DOHH2 (cell line): ENCODE results near the gene WHAMM.

Source experiments
- H3F3A ChIP-seq: fragments of 200-600 bp; sonication (generic), shearing (Covaris generic); 2 replicates; pipeline ENCODE4 v1.6.0; 2016; ENCODE audit warnings: antibody characterized with exemption, mild to moderate bottlenecking; ENCODE audit not compliant: control insufficient read depth, insufficient read depth
- H3K27ac ChIP-seq: fragments of 200-600 bp; sonication (generic); 2 replicates; pipeline ENCODE4 v1.5.1; 2014; ENCODE audit warnings: low read depth, mild to moderate bottlenecking, low read length, moderate library complexity
- H3K27me3 ChIP-seq: fragments of 200-600 bp; sonication (generic); 2 replicates; pipeline ENCODE4 v1.6.1; 2014; ENCODE audit warnings: mild to moderate bottlenecking, low read length, mixed read lengths; ENCODE audit not compliant: control insufficient read depth
- H3K36me3 ChIP-seq: fragments of 200-600 bp; sonication (generic); 2 replicates; pipeline ENCODE4 v1.6.1; 2014; ENCODE audit warnings: mild to moderate bottlenecking, low read length, moderate library complexity, mixed read lengths; ENCODE audit not compliant: control insufficient read depth
- H3K4me1 ChIP-seq: fragments of 200-600 bp; sonication (generic); 2 replicates; pipeline ENCODE4 v1.6.1; 2014; ENCODE audit warnings: mild to moderate bottlenecking, low read length, mixed read lengths; ENCODE audit not compliant: control insufficient read depth
- H3K4me2 ChIP-seq: fragments of 200-600 bp; sonication (generic); 2 replicates; pipeline ENCODE4 v1.6.0; 2014; ENCODE audit warnings: mild to moderate bottlenecking, low read length, moderate library complexity
- H3K4me3 ChIP-seq: fragments of 200-600 bp; sonication (generic); 2 replicates; pipeline ENCODE4 v1.5.1; 2014; ENCODE audit warnings: mild to moderate bottlenecking, low read length, mixed read lengths
- H3K79me2 ChIP-seq: fragments of 200-600 bp; sonication (generic); 2 replicates; pipeline ENCODE4 v1.6.1; 2014; ENCODE audit warnings: mild to moderate bottlenecking, low read length, mixed read lengths; ENCODE audit not compliant: control insufficient read depth
- H3K9me2 ChIP-seq: fragments of 200-600 bp; sonication (generic); replicated peaks from 2 replicates; pipeline ENCODE4 v1.6.1; 2014; ENCODE audit warnings: mild to moderate bottlenecking, low read length, mixed read lengths; ENCODE audit not compliant: control insufficient read depth
- H3K9me3 ChIP-seq: fragments of 200-600 bp; sonication (generic); 2 replicates; pipeline ENCODE4 v1.6.1; 2014; ENCODE audit warnings: antibody characterized with exemption, low read length, mixed read lengths; ENCODE audit not compliant: control insufficient read depth, insufficient read depth
- H4K20me1 ChIP-seq: fragments of 200-600 bp; sonication (generic); 2 replicates; pipeline ENCODE4 v1.6.0; 2014; ENCODE audit warnings: low read depth, mild to moderate bottlenecking, antibody characterized with exemption, low read length, moderate library complexity; ENCODE audit not compliant: control insufficient read depth, insufficient read depth
- CTCF ChIP-seq: fragments of 200-600 bp; sonication (generic); IDR thresholded peaks from one replicate; pipeline ENCODE4 v1.5.1; 2014; ENCODE audit warnings: antibody characterized with exemption, mild to moderate bottlenecking, low read depth, low read length; ENCODE audit not compliant: poor library complexity, severe bottlenecking
- EZH2phosphoT487 ChIP-seq: fragments of 200-600 bp; sonication (generic); IDR thresholded peaks from 2 replicates; pipeline ENCODE4 v1.6.1; 2017; ENCODE audit warnings: borderline replicate concordance, mild to moderate bottlenecking, antibody characterized with exemption, low read length, moderate library complexity, mixed read lengths

The WHAMM gene

GRCh38 chr15:82839136-82839535, 29.7 kb downstream of the WHAMM start:
- peaks cover 10% of the 10 kb centered on the region for H3F3A ChIP-seq
- no peaks in the 10 kb centered on the region for H3K9me3 ChIP-seq
- H3K4me1 ChIP-seq = peaks cover 8% of the 10 kb centered on the region
- H3K27me3 ChIP-seq = no peaks in the 10 kb centered on the region
- H3K9me2 ChIP-seq = no peaks in the 10 kb centered on the region
- TF ChIP-seq CTCF (no peak), EZH2phosphoT487 (no peak)
- no peaks in the 10 kb centered on the region for H3K79me2 ChIP-seq
- no peak overlapping the region for H3K4me3 ChIP-seq
- H3K27ac ChIP-seq = no peak overlapping the region
- H4K20me1 ChIP-seq = no peaks in the 10 kb centered on the region
- H3K4me2 ChIP-seq = no peak overlapping the region
- peaks cover 35% of the 10 kb centered on the region for H3K36me3 ChIP-seq

GRCh38 chr15:82840166-82840565, 30.7 kb downstream of the WHAMM start:
- no peaks in the 10 kb centered on the region for H4K20me1 ChIP-seq
- peaks cover 18% of the 10 kb centered on the region for H3K4me1 ChIP-seq
- TF ChIP-seq EZH2phosphoT487 (no peak), CTCF (no peak)
- H3K79me2 ChIP-seq = no peaks in the 10 kb centered on the region
- no peaks in the 10 kb centered on the region for H3K9me2 ChIP-seq
- no peaks in the 10 kb centered on the region for H3K9me3 ChIP-seq
- H3K4me2 ChIP-seq = no peak overlapping the region
- peaks cover 10% of the 10 kb centered on the region for H3F3A ChIP-seq
- no peaks in the 10 kb centered on the region for H3K27me3 ChIP-seq
- no peak overlapping the region for H3K4me3 ChIP-seq
- no peak overlapping the region for H3K27ac ChIP-seq
- H3K36me3 ChIP-seq = peaks cover 26% of the 10 kb centered on the region

- Histone ChIP-seq H3K4me3 (peak overlapping the region; percentile 26), H3K4me1 (peaks cover 23% of the 10 kb centered on the region), H3K27ac (no peak overlapping the region), H3K36me3 (no peaks in the 10 kb centered on the region), H3K9me3 (no peaks in the 10 kb centered on the region), H3F3A (peaks cover 10% of the 10 kb centered on the region), H3K4me2 (peak overlapping the region; percentile 74), H3K9me2 (no peaks in the 10 kb centered on the region), H3K79me2 (no peaks in the 10 kb centered on the region), H3K27me3 (no peaks in the 10 kb centered on the region), H4K20me1 (no peaks in the 10 kb centered on the region)
- TF ChIP-seq EZH2phosphoT487 = no peak
- no peak for TF ChIP-seq CTCF
Measured at GRCh38 chr15:82843566-82843965, 34.1 kb downstream of the WHAMM start.

GRCh38 chr15:82845686-82846085, 36.3 kb downstream of the WHAMM start:
- H4K20me1 ChIP-seq = no peaks in the 10 kb centered on the region
- no peaks in the 10 kb centered on the region for H3K36me3 ChIP-seq
- no peak overlapping the region for H3K4me2 ChIP-seq
- H3K4me1 ChIP-seq = peaks cover 33% of the 10 kb centered on the region
- H3K4me3 ChIP-seq = no peak overlapping the region
- H3K27ac ChIP-seq = no peak overlapping the region
- no peaks in the 10 kb centered on the region for H3K27me3 ChIP-seq
- no peaks in the 10 kb centered on the region for H3K79me2 ChIP-seq
- H3K9me3 ChIP-seq = no peaks in the 10 kb centered on the region
- TF ChIP-seq CTCF (no peak), EZH2phosphoT487 (no peak)
- H3K9me2 ChIP-seq = no peaks in the 10 kb centered on the region
- peaks cover 6% of the 10 kb centered on the region for H3F3A ChIP-seq
